HFF-Myc (cell line): ENCODE measurements around the gene CHST2.
A peak's percentile ranks its signal among the peaks of the same experiment; 100 is the strongest.
"Not testable (repeated sequence)": the region's sequence is repeated elsewhere in the genome, so short reads cannot be mapped to it uniquely, and the experiment has no call there.

Source experiments
- DNase-seq: peaks from one replicate; pipeline ENCODE4 v3.0.0-alpha.2; 2011; ENCODE audit warnings: low read depth; ENCODE audit errors: extremely low read depth
- H3K4me3 ChIP-seq: replicated peaks from 2 replicates; pipeline ENCODE4 v1.5.1; 2011; ENCODE audit warnings: low read depth, mild to moderate bottlenecking, control low read depth, low read length
- TF ChIP-seq, protein P1 (sequence below): IDR thresholded peaks from 2 replicates; pipeline ENCODE4 v1.5.1; 2012; ENCODE audit warnings: mild to moderate bottlenecking, low read depth, low read length, control low read depth; ENCODE audit errors: missing control alignments

The CHST2 gene

DNA sequence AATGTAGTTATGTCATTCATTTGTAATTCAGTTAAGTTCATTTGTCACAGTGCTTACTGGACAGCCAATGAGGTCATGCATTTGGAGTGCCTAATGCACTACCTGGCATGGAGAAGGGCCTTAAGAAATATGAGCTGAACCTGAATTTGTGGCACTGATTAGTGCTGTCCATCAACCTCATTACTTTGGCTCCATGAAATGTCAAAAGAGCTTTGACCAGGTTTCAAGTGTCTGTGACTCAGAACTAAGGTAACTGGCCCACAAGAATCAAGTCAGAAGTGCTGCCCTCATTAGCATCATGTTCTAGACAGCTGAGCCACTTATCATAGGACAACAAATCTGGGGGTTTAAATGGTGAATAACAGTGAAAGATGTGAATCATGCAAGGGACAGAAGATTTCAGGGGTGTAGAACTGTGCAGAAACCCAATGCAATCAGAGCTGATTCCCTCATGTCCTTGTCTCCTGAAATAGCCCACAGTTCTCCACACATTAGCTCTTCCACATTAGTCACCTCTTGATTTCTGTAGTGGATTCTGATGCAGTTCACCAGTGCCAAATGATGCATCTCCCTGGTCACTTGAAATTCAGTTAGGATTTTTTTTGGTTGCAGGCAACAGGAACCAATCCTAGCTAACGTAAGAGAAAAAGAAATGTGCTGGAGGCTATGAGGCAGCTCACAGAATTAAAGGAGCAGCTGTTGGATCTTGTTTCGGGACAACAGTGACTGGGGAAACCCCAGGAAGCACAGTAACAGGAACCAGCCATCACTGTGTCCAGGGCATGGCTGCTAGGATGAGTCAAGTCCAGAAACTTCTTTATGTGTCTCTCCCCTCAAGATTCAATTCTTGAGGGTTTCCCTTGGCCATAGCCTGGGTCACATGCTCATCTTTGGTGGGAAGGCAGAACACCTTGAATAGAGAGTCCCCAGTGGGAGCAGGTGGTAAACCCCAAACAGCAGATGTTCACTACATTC, 38.7 kb downstream of the CHST2 start:
- no peak overlapping the region for H3K4me3 ChIP-seq
- no peak for DNase-seq
- TF ChIP-seq, protein P1, sequence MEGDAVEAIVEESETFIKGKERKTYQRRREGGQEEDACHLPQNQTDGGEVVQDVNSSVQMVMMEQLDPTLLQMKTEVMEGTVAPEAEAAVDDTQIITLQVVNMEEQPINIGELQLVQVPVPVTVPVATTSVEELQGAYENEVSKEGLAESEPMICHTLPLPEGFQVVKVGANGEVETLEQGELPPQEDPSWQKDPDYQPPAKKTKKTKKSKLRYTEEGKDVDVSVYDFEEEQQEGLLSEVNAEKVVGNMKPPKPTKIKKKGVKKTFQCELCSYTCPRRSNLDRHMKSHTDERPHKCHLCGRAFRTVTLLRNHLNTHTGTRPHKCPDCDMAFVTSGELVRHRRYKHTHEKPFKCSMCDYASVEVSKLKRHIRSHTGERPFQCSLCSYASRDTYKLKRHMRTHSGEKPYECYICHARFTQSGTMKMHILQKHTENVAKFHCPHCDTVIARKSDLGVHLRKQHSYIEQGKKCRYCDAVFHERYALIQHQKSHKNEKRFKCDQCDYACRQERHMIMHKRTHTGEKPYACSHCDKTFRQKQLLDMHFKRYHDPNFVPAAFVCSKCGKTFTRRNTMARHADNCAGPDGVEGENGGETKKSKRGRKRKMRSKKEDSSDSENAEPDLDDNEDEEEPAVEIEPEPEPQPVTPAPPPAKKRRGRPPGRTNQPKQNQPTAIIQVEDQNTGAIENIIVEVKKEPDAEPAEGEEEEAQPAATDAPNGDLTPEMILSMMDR, result no peak

DNA sequence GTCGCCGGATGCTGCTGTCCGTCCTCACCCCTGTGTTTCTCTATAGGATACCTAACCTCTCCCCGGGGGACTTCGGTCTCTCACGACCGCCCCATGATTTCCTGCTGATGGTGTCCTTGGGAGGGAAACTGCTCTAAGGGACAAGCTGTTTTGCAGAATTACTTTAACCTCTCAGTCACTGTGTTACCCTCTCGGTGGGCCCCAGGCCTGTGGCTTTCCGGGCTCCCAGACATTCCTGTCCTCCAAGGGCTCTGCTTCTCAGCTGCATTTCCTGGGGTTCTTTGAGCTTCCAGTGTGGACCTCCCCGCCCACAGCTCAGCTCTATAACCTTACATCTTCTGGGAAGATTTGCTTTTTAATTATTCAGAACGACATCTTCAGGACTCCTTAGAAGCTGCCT, 40.9 kb downstream of the CHST2 start:
- TF ChIP-seq, protein P1, result no peak
- no peak overlapping the region for H3K4me3 ChIP-seq
- DNase-seq, result no peak

DNA sequence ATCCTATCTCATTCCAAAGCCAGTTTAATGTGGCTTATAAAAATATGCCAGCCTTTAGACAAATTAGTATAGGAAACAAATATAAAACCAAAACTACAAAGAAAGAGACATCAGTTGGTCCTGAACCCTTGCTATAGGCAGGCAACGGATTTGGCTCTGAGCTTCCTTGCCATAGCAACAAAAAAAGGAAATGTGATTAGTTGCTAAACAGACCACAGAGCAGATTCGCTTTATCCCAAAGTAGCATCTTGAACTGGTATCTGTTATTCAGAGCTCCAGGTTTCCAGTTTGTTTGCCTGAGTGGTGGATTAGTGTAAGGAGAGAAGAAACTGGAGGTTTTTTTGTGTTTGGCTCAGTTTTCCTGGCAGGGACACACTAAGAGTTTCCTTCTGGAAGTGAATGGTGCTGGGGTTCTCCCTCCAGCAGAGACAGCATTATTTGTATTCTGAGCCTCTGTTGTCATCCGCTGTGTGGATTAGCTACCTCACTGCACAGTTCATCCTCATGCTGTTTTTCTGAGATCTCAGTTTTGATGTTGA, 44.1 kb downstream of the CHST2 start:
- DNase-seq, result no peak
- TF ChIP-seq, protein P1, result no peak
- H3K4me3 ChIP-seq, result no peak overlapping the region

DNA sequence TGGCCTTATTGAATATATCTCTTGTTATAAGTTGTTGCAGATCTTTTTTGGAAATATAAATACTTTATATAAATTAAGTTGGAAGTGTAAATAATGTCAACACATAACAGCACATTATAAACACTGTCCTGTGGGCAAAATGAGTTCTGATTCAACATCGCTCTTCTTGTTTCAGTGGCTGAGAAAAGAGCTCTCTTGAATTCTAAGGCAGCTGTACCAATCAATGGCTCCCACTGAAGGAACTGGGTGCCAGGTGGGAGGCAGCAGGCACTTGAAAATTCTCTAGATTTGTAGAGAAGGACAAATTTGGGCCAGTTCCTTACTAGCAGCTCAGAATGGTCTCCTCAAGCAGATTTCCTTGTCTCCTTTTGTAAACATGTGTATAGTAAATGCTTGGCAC, 45.6 kb downstream of the CHST2 start:
- TF ChIP-seq, protein P1, result no peak
- no peak for DNase-seq
- no peak overlapping the region for H3K4me3 ChIP-seq

DNA sequence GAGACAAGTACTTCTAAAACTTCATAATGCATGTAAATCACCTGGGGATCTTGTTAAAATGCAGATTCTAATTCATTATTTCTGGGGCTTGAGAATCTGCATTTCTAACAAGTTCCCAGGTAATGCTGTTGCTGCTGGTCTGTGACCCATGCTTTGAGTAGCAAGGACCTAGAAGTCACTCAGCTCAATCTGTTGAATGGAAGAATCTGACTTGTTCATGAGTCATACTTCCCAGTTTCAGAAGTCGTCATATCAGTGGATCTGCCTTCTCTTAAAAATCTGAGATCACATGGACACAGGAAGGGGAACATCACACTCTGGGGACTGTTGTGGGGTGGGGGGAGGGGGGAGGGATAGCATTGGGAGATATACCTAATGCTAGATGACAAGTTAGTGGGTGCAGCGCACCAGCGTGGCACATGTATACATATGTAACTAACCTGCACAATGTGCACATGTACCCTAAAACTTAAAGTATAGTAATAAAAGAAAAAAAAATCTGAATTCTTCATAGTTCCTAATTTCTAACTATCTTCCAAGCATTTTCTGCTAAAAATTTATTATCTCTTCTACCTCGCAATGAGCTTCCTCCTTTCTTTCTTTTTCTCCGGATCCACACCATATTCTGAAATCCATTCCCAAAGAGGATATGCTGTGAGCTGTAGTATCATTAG, 46.2 kb downstream of the CHST2 start:
- H3K4me3 ChIP-seq, result not testable (repeated sequence)
- DNase-seq, result peak; percentile 78

DNA sequence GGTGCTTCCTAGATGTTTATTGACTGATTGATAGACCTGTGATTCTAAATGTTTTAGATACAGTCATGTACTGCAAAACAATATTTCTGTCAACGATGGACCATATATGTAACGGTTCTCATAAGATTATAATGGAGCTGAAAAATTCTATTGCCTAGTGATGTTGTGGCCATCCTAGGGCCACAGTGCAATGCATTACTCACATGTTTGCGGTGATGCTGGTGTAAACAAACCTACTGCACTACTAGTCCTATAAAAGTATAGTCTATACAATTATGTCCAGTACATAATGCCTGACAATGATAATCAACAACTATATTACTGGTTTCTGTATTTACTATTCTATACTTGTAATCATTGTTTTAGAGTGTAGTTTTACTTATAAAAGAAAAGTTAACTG, 46.8 kb downstream of the CHST2 start:
- H3K4me3 ChIP-seq, result no peak overlapping the region
- TF ChIP-seq, protein P1, result no peak
- DNase-seq, result no peak
